ENCODE results near the gene DARS1.
A peak's percentile ranks its signal among the peaks of the same experiment; 100 is the strongest.

DARS1 gene

GRCh38 chr2:136030406-136030805, 45.0 kb upstream of the DARS1 start:
- Histone ChIP-seq H3K36me3 (no peaks in the 10 kb centered on the region), H3K4me1 (ENCODE audit: control insufficient read depth in 1 of 2, insufficient read depth in 1 of 2, low read depth in 1 of 2, low read length in 1 of 2) (peaks cover 10 to 24% of the 10 kb centered on the region in 2 experiments), H3K27ac (no peak overlapping the region), H3K4me3 (ENCODE audit: low read depth in 1 of 2, low read length in 1 of 2) (no peak overlapping the region), H3K27me3 (no peaks in the 10 kb centered on the region), H3K9me3 (no peaks in the 10 kb centered on the region)
- TF ChIP-seq CTCF (IDR thresholded peaks at IDR 0.05) = no peak

GRCh38 chr2:136029149-136029548, 43.7 kb upstream of the DARS1 start:
- H3K4me1 ChIP-seq (ENCODE audit: control insufficient read depth in 1 of 2, insufficient read depth in 1 of 2, low read depth in 1 of 2, low read length in 1 of 2) = peaks cover 22 to 36% of the 10 kb centered on the region in 2 experiments
- H3K36me3 ChIP-seq = no peaks in the 10 kb centered on the region
- no peaks in the 10 kb centered on the region for H3K9me3 ChIP-seq
- no peak overlapping the region for H3K27ac ChIP-seq
- no peak overlapping the region for H3K4me3 ChIP-seq (ENCODE audit: low read depth in 1 of 2, low read length in 1 of 2)
- H3K27me3 ChIP-seq = no peaks in the 10 kb centered on the region
- TF ChIP-seq CTCF (IDR thresholded peaks at IDR 0.05) = no peak

GRCh38 chr2:136028001-136028400, 42.6 kb upstream of the DARS1 start:
- no peak for TF ChIP-seq CTCF (IDR thresholded peaks at IDR 0.05)
- no peaks in the 10 kb centered on the region for H3K27me3 ChIP-seq
- H3K36me3 ChIP-seq = no peaks in the 10 kb centered on the region
- no peak overlapping the region for H3K4me3 ChIP-seq (ENCODE audit: low read depth in 1 of 2, low read length in 1 of 2)
- H3K27ac ChIP-seq = no peak overlapping the region
- no peaks in the 10 kb centered on the region for H3K9me3 ChIP-seq
- H3K4me1 ChIP-seq (ENCODE audit: control insufficient read depth in 1 of 2, insufficient read depth in 1 of 2, low read depth in 1 of 2, low read length in 1 of 2) = peaks cover 34 to 48% of the 10 kb centered on the region in 2 experiments

- Histone ChIP-seq H3K4me3 (ENCODE audit: low read depth in 1 of 2, low read length in 1 of 2) (no peak overlapping the region), H3K27me3 (no peaks in the 10 kb centered on the region), H3K9me3 (no peaks in the 10 kb centered on the region), H3K27ac (no peak overlapping the region), H3K36me3 (no peaks in the 10 kb centered on the region), H3K4me1 (ENCODE audit: control insufficient read depth in 1 of 2, insufficient read depth in 1 of 2, low read depth in 1 of 2, low read length in 1 of 2) (peaks cover 43 to 57% of the 10 kb centered on the region in 2 experiments)
- TF ChIP-seq CTCF (IDR thresholded peaks at IDR 0.05) = no peak
These were observed 41.7 kb upstream of the DARS1 start for GRCh38 chr2:136027112-136027511.

- H3K27ac ChIP-seq = peak overlapping the region; percentile 99
- peak; percentile 20 for TF ChIP-seq CTCF (IDR thresholded peaks at IDR 0.05)
- H3K4me1 ChIP-seq (ENCODE audit: control insufficient read depth in 1 of 2, insufficient read depth in 1 of 2, low read depth in 1 of 2, low read length in 1 of 2) = peaks cover 60 to 66% of the 10 kb centered on the region in 2 experiments
These were observed 39.9 kb upstream of the DARS1 start for GRCh38 chr2:136025057-136025973.

More at GRCh38 chr2:136025057-136025973, 39.9 kb upstream of the DARS1 start:
- Histone ChIP-seq H3K9me3 (no peaks in the 10 kb centered on the region), H3K36me3 (no peaks in the 10 kb centered on the region), H3K4me3 (ENCODE audit: low read depth in 1 of 2, low read length in 1 of 2) (peak overlapping the region; percentile 31 to 34), H3K27me3 (no peaks in the 10 kb centered on the region)

Data from neutrophil (primary cell).